ENCODE measurements around the gene ZNF691. TPM values are rescaled to one million over a fixed set of nuclear protein-coding genes. Genes with fewer than 3 reads are reported as not detected.

The ZNF691 gene
- polyA plus RNA-seq, 2 of the 4 experiments (the other 2 are of a cell fraction), result 4.8 to 6.2 TPM

GRCh38 chr1:42832641-42833240 is 13.7 kb upstream of the ZNF691 start:
- Histone ChIP-seq H3K27ac (no peak overlapping the region), H3K4me3 (no peak overlapping the region), H3K4me1 (no peaks in the 10 kb centered on the region), H3K4me2 (no peak overlapping the region), H3K9me3 (no peaks in the 10 kb centered on the region)
- CTCF ChIA-PET, result interaction anchor here (1.5 kb wide), 1 partner anchor 241 kb away, joined by 3 read pairs; no protein-coding TSS in a partner anchor
- POLR2A ChIA-PET, result no interaction called here
- WGBS (ENCODE audit: missing lambda C conversion rate), result 75% methylated on average over 3 of the region's 3 CpGs
- FAIRE-seq (no peak), ATAC-seq (no peak), DNase-seq (ENCODE audit: low read depth in 1 of 2, low spot score in 1 of 2) (no peak)
- TF ChIP-seq JUN (IDR thresholded peaks at IDR 0.05) (no peak), MAFK (IDR thresholded peaks at IDR 0.05; ENCODE audit: partially characterized antibody) (no peak), POLR2A (IDR thresholded peaks at IDR 0.05; ENCODE audit: low read length) (no peak), ZC3H11A (IDR thresholded peaks at IDR 0.05) (no peak), NFE2L2 (conservative IDR thresholded peaks at IDR 0.05; ENCODE audit: low read length) (no peak), ESRRA (IDR thresholded peaks at IDR 0.05; ENCODE audit: borderline replicate concordance, low read length) (no peak), EHF (CRISPR knock-in tag; IDR thresholded peaks at IDR 0.05) (no peak), RARB (CRISPR knock-in tag; IDR thresholded peaks at IDR 0.05) (no peak), EHMT2 (IDR thresholded peaks at IDR 0.05; ENCODE audit: low read depth) (no peak), KDM5A (IDR thresholded peaks at IDR 0.05) (no peak), MAZ (IDR thresholded peaks at IDR 0.05; ENCODE audit: borderline replicate concordance, low read depth, low read length) (no peak), MYC (IDR thresholded peaks at IDR 0.05; ENCODE audit: borderline replicate concordance, low read length) (no peak), RNF2 (IDR thresholded peaks at IDR 0.05; ENCODE audit: borderline replicate concordance, low read depth) (no peak), SREBF2 (IDR thresholded peaks at IDR 0.05) (no peak), PHF8 (IDR thresholded peaks at IDR 0.05; ENCODE audit: borderline replicate concordance, low read depth) (no peak), CEBPB (IDR thresholded peaks at IDR 0.05) (no peak), CBX8 (IDR thresholded peaks at IDR 0.05) (no peak)
- TF ChIP-seq, protein P1, sequence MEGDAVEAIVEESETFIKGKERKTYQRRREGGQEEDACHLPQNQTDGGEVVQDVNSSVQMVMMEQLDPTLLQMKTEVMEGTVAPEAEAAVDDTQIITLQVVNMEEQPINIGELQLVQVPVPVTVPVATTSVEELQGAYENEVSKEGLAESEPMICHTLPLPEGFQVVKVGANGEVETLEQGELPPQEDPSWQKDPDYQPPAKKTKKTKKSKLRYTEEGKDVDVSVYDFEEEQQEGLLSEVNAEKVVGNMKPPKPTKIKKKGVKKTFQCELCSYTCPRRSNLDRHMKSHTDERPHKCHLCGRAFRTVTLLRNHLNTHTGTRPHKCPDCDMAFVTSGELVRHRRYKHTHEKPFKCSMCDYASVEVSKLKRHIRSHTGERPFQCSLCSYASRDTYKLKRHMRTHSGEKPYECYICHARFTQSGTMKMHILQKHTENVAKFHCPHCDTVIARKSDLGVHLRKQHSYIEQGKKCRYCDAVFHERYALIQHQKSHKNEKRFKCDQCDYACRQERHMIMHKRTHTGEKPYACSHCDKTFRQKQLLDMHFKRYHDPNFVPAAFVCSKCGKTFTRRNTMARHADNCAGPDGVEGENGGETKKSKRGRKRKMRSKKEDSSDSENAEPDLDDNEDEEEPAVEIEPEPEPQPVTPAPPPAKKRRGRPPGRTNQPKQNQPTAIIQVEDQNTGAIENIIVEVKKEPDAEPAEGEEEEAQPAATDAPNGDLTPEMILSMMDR (IDR thresholded peaks at IDR 0.05), result no peak
- TF ChIP-seq, protein P2, sequence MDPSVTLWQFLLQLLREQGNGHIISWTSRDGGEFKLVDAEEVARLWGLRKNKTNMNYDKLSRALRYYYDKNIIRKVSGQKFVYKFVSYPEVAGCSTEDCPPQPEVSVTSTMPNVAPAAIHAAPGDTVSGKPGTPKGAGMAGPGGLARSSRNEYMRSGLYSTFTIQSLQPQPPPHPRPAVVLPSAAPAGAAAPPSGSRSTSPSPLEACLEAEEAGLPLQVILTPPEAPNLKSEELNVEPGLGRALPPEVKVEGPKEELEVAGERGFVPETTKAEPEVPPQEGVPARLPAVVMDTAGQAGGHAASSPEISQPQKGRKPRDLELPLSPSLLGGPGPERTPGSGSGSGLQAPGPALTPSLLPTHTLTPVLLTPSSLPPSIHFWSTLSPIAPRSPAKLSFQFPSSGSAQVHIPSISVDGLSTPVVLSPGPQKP (IDR thresholded peaks at IDR 0.05; ENCODE audit: low read depth, low read length), result no peak

DNA sequence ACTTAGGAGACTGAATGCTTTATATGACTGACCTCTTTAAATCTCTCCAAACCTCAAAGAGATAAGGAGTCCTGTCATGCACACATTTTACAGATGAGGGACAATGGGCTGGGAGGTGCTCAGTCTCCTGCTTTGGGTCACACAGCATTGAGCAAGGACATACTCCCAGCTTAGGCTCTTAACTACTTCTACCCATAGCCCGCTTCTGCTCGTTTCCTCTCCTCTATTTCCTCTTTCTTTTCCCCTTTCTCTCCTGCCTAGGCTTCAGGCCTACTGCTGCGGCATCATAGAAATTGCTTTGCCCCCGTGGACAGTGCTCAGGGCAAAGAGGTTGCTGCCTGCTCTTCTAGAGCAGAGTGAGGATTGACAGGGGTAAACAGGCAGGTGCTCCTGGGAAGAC is 12.4 kb upstream of the ZNF691 start:
- POLR2A ChIA-PET, result interaction anchor here (0.8 to 1.3 kb wide), 2 partner anchors 12 kb away, joined by 3 read pairs; partner anchors contain the start of gene ZNF691
- FAIRE-seq (no peak), DNase-seq (ENCODE audit: low read depth in 1 of 2, low spot score in 1 of 2) (no peak), ATAC-seq (no peak)
- H3K4me2 ChIP-seq, result no peak overlapping the region
- H3K4me1 ChIP-seq, result no peaks in the 10 kb centered on the region
- no peak overlapping the region for H3K27ac ChIP-seq
- WGBS (ENCODE audit: missing lambda C conversion rate), result 94% methylated on average over 4 of the region's 4 CpGs
- H3K4me3 ChIP-seq, result no peak overlapping the region
- TF ChIP-seq SREBF2 (IDR thresholded peaks at IDR 0.05) (no peak), POLR2AphosphoS2 (conservative IDR thresholded peaks at IDR 0.05; ENCODE audit: low read length) (no peak), NFE2L2 (conservative IDR thresholded peaks at IDR 0.05; ENCODE audit: low read length) (no peak), KDM1A (IDR thresholded peaks at IDR 0.05; ENCODE audit: low read depth) (no peak), MYC (IDR thresholded peaks at IDR 0.05; ENCODE audit: borderline replicate concordance, low read length) (no peak), BHLHE40 (IDR thresholded peaks at IDR 0.05; ENCODE audit: low read depth, low read length) (no peak)
- H3K9me3 ChIP-seq, result no peaks in the 10 kb centered on the region
- CTCF ChIA-PET, result interaction anchor here (1.5 kb wide), 1 partner anchor 239 kb away, joined by 3 read pairs; no protein-coding TSS in a partner anchor

DNA sequence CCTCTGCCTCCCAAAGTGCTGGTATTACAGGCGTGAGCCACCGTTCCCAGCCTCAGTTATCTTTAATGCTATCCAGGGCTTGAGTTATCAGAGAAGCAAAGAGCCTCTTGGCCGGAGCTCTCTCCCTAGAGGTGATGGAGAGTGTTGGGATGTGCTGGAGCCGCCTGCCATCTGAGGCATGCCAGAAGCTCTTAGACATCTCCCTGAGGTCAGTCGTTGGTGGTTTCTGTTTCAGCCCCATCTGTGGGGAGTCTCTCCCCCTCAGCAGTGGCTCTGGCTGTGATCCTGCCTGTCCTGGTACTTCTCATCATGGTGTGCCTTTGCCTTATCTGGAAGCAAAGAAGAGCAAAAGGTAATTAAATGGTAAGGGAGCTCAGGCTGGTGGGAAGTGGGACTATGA is 11.6 kb upstream of the ZNF691 start:
- 100% methylated on average over 2 of the region's 5 CpGs for WGBS (ENCODE audit: missing lambda C conversion rate)
- no peaks in the 10 kb centered on the region for H3K9me3 ChIP-seq
- H3K4me3 ChIP-seq, result no peak overlapping the region
- no peak for ATAC-seq
- CTCF ChIA-PET, result interaction anchor here (0.8 kb wide), 1 partner anchor 79 kb away, joined by 3 read pairs; no protein-coding TSS in a partner anchor
- no peak overlapping the region for H3K4me2 ChIP-seq
- DNase-seq (ENCODE audit: low read depth in 1 of 2, low spot score in 1 of 2), result no peak
- FAIRE-seq, result no peak
- no peak for TF ChIP-seq KDM5A (IDR thresholded peaks at IDR 0.05)
- TF ChIP-seq, protein P3, sequence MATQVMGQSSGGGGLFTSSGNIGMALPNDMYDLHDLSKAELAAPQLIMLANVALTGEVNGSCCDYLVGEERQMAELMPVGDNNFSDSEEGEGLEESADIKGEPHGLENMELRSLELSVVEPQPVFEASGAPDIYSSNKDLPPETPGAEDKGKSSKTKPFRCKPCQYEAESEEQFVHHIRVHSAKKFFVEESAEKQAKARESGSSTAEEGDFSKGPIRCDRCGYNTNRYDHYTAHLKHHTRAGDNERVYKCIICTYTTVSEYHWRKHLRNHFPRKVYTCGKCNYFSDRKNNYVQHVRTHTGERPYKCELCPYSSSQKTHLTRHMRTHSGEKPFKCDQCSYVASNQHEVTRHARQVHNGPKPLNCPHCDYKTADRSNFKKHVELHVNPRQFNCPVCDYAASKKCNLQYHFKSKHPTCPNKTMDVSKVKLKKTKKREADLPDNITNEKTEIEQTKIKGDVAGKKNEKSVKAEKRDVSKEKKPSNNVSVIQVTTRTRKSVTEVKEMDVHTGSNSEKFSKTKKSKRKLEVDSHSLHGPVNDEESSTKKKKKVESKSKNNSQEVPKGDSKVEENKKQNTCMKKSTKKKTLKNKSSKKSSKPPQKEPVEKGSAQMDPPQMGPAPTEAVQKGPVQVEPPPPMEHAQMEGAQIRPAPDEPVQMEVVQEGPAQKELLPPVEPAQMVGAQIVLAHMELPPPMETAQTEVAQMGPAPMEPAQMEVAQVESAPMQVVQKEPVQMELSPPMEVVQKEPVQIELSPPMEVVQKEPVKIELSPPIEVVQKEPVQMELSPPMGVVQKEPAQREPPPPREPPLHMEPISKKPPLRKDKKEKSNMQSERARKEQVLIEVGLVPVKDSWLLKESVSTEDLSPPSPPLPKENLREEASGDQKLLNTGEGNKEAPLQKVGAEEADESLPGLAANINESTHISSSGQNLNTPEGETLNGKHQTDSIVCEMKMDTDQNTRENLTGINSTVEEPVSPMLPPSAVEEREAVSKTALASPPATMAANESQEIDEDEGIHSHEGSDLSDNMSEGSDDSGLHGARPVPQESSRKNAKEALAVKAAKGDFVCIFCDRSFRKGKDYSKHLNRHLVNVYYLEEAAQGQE (IDR thresholded peaks at IDR 0.05), result no peak
- TF ChIP-seq, protein P4, sequence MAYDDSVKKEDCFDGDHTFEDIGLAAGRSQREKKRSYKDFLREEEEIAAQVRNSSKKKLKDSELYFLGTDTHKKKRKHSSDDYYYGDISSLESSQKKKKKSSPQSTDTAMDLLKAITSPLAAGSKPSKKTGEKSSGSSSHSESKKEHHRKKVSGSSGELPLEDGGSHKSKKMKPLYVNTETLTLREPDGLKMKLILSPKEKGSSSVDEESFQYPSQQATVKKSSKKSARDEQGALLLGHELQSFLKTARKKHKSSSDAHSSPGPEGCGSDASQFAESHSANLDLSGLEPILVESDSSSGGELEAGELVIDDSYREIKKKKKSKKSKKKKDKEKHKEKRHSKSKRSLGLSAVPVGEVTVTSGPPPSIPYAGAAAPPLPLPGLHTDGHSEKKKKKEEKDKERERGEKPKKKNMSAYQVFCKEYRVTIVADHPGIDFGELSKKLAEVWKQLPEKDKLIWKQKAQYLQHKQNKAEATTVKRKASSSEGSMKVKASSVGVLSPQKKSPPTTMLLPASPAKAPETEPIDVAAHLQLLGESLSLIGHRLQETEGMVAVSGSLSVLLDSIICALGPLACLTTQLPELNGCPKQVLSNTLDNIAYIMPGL (CRISPR knock-in tag; IDR thresholded peaks at IDR 0.05; ENCODE audit: borderline replicate concordance), result no peak
- POLR2A ChIA-PET, result interaction anchor here (1.0 to 1.3 kb wide), 2 partner anchors 11 to 152 kb away, joined by 3 read pairs; partner anchors contain the start of genes YBX1 and ZNF691
- H3K4me1 ChIP-seq, result no peaks in the 10 kb centered on the region
- no peak overlapping the region for H3K27ac ChIP-seq

Data from A549 (cell line).